GM18951 (cell line): ENCODE data around the gene PNPLA2.
A peak's percentile ranks its signal among the peaks of the same experiment; 100 is the strongest.

Experiments used
- POLR2A ChIP-seq: IDR thresholded peaks from 4 replicates; pipeline ENCODE4 v1.6.1; 2011; ENCODE audit warnings: mild to moderate bottlenecking; ENCODE audit not compliant: insufficient read length, insufficient read depth; ENCODE audit errors: extremely low read depth
- in situ Hi-C: fragments of 300-500 bp; cut with MboI; formaldehyde crosslinking; loops from one replicate; pipeline ENCODE4 v1.12.0; 2022; ENCODE audit warnings: low sequenced_read_pairs, mixed read lengths, inconsistent platforms; ENCODE audit not compliant: unreplicated experiment

The PNPLA2 gene

DNA sequence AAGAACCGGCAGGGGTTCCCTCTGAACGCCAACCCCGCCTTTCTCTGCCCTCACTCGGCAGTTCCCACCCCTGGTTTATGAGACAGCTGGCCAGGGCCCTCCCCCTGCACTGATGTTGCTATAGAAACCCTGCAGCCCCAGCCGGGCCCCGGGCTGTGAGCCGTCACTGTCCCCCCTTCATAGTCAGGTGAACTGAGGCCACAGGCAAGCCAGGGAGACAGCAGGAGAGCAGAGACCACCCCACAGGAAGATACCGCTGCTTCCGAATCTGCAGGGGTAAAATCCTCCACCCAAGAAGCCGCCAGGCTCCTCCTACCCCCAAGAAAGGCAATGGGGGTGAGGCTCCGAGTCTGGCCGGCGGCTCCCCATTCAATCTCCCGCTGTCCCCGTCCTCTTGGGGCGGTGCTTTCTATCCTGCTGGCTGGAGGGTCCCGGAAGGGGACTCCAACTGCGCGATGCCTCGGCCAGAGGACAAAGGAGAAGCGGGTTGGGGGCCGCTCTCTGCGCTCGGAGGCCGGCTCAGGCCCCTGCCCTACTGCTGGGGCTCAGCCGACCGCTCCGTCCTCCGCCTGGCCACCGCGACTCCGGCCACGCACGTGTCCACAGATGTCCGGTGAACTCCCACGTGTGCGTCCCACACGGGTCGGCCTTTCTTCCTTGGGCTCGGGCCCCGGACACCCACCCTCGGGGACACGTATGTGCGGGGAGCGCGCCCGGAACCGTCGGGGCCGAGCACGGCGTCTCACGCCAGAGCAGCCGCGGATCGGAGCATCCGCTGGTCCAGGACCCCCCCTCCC lies 21.2 kb upstream of the PNPLA2 start:
- in situ Hi-C loops, result no loop called here
- TF ChIP-seq POLR2A, result no peak

DNA sequence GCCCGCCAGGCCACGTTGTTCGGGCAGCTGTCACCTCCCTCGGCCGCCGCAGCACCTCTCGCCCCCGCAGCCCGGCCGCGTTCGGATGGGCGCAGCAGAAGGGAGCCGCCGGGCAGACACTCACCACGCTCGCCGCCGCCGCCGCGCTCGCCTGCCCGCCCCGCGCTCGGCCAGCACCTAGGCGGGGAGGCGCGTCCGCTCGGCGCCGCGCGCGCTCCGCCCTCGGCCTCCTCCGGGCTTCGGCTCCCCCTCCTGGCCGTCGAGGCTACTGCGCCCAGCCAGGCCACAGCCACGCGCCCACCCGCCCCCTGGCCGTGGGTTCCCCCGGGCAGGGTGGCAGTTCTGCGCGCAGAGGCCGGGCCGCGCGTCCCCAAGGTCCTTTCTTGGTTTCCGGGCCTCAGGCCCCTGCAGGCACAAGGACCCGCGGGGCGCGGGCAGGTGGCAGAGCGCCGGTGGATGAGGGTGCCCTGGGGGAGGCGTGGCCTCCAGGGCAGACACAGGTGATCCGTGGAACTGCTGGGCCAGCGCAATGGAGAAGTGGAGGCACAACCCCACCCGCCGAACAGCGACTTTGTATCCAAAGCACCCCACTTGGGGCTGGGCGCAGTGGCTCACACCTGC lies 20.5 kb upstream of the PNPLA2 start, which contains the start of gene SLC25A22:
Gene SLC25A22 (minus strand): TSS at position 189 of the 621 bp plus-strand sequence. CDS start 3,275 bp downstream, outside the sequence.
- in situ Hi-C loops, result no loop called here

GRCh38 chr11:799641-800316 lies 18.9 kb upstream of the PNPLA2 start:
- no peak for TF ChIP-seq POLR2A
- in situ Hi-C loops, result no loop called here

More for the DNA sequence above, 20.5 kb upstream of the PNPLA2 start, which contains the start of gene SLC25A22:
- TF ChIP-seq POLR2A, result peak; percentile 77

DNA sequence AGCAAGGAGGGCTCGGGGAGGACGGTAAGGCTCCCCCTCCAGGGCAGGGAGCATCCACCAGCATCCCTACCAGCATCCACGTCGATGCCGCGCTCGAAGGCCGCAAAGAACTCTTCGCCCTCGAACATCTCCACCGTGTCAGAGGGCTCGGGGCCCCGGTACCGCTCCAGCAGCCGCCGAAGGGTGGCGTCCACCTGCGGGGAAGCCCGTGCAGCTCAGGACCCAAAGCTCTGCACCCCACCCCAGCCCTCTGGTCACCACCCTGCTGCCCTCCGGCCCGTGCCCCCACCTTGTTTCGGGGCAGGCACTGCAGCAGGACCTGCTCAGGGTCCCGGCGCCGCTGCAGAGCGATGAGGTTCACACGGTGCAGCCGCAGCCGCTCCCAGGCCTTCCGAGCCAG lies 18.2 kb upstream of the PNPLA2 start:
- no peak for TF ChIP-seq POLR2A
- in situ Hi-C loops, result no loop called here

DNA sequence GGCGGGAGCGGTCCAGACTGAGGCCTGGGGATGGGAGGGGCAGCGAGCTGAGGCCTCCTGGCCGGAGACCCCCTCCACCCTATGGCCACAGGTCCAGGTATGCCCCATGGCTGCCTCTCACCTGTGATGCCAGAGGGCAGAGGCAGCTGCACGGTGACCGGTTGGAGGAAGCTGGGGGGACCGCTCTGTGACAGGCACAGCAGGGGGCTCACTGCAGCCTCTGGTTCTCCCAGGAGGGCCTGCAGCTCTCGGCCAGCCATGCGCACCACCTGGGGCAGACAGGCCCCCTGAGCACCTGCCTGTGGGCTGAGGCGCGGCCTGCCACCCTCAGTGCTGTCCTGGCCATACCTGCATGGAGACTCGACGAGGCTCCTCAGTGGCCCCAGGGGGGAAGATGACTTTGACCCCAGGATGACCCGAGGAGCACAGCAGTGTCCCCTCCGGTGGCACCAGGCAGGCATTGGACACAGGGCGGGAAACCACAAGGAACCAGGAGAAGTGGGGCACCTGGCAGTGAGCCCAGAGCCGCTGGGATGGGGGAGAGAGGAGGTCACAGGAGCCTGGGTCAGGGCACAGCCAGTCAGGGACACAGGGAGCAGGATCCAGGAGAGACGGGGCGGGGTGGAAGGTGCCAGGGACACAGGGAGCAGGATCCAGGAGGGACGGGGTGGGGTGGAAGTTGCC lies 17.5 kb upstream of the PNPLA2 start:
- in situ Hi-C loops, result no loop called here
- TF ChIP-seq POLR2A, result no peak

GRCh38 chr11:802018-802617 lies 16.6 kb upstream of the PNPLA2 start:
- in situ Hi-C loops, result no loop called here
- no peak for TF ChIP-seq POLR2A

- in situ Hi-C loops, result no loop called here
- TF ChIP-seq POLR2A, result no peak
These were observed 15.8 kb upstream of the PNPLA2 start for GRCh38 chr11:802693-803466.

DNA sequence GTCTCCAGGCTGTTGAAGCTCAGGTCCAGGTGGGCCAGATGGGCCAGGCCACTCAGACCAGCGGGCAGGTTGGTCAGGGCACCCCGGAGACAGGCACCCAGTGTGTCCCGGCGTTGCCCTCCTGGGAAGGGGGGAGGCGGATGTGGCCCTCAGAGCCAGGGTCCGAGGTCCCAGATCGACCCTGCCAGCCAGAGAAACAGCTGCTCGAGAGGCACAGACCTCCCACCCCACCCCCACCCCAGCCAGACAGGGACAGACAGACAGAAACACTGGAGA lies 15.3 kb upstream of the PNPLA2 start:
- in situ Hi-C loops, result no loop called here

DNA sequence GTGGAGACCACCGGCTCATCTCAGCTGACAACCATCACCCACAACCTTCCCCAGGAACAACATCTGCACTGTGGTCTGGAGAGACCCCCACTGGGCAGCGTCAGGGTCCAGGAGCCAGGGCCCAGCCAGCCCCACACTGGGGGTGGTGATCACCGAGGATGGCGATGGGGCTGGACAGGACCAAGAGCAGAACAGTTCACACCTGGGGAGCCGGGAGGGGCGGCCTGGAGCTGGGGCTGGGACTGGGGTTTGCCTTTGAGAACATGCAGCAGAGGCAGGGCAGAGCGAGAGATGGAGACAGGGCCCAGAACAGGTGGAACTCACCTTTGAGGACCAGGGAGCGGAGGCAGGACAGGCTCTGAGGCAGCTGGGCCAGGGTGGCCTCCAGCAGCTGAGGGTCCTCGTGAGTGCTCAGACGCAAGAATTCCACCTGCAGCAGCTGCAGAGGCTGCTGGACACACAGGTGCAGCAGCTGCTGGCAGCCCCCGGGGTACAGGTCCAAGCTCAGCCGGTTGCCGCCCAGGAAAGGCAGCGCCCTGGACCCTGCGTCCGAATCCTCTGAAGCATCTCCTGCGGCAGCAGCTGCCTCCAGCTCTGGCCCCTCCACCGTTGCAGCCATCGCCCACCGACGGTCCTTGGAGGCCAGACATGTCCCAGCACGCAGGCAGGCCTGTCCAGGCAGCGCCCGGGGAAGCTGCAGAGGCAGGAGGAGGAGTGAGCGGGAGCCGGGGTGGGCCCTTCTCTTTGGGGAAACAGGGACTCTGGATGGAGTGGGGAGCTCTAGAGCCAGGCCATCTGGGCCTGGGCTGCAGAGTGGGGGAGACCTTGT lies 14.7 kb upstream of the PNPLA2 start:
- in situ Hi-C loops, result no loop called here

More for the DNA sequence above, 15.3 kb upstream of the PNPLA2 start:
- no peak for TF ChIP-seq POLR2A

DNA sequence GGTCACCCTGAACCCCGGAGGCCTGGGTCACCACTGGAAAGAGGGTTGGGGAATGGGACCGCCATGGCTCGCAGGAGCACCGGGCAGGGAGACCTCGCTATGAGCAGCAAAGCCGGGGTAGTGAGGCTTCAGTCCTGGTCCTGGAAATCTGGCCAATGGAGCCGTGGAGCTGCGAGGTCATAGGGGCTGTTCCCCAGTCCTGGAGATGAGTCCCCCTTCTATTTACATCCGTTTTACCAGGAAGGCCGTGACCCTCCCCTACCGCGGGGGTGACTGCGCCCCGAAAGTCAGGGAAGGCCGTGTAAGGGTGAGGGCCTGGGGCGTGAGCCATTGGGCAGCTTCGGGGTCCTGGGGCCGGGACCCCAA lies 14.1 kb upstream of the PNPLA2 start:
- no peak for TF ChIP-seq POLR2A
- in situ Hi-C loops, result no loop called here

More for the DNA sequence above, 14.7 kb upstream of the PNPLA2 start:
- TF ChIP-seq POLR2A, result no peak

DNA sequence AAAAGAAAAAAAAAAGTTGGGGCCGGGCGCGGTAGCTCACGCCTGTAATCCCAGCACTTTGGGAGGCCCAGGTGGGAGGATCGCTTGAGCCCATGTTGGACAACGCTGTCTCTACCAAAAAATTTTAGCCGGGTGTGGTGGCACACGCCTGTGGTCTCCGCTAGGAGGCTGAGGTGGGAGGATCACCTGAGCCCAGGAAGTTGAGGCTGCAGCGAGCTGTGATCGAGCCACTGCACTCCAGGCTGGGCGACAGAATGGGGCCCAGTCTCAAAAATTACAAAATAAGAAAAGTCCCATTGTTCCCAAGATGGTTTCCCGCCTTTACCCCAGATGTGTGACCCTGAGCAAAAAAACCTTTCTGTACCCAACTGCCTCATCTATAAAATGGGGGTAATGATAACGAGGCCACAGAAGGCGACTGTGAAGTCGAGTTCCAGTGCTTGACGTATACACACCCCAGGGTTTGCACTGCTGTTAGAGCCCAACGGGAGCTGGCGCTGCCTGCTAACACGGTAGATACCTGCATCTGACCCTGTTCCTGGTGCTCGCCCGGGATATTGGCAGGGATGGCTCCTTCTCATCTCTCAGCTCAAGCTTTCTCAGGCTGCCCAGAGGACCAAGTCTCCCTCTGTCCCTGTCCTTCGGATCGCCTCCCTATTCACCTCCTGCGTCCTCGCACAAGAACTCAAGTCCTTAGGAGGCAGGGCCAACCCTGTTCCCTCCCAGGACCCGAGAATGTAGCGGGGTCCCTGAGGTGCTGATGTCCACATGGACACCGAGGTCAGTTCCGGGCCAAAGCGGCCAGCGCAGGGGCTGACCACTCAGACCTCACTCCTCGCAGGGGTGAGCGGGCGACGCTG lies 10.1 kb upstream of the PNPLA2 start:
- no peak for TF ChIP-seq POLR2A
- in situ Hi-C loops, result no loop called here
